ENCODE data around the gene LUC7L3.
A peak's percentile ranks its signal among the peaks of the same experiment; 100 is the strongest.

LUC7L3 gene

GRCh38 chr17:50763716-50764475, 44.5 kb downstream of the LUC7L3 start:
- DNase-seq = no peak

- no peak for DNase-seq
Measured at GRCh38 chr17:50764734-50765149, 45.3 kb downstream of the LUC7L3 start.

GRCh38 chr17:50765454-50766221, 46.2 kb downstream of the LUC7L3 start:
- no peak for DNase-seq

- no peak for DNase-seq
Measured at GRCh38 chr17:50766222-50767023, 47.0 kb downstream of the LUC7L3 start.

GRCh38 chr17:50767030-50767429, 47.6 kb downstream of the LUC7L3 start:
- no peak for DNase-seq

- DNase-seq = no peak
Measured at GRCh38 chr17:50767446-50767845, 48.0 kb downstream of the LUC7L3 start, which contains the start of gene ANKRD40CL. ANKRD40CL (minus strand) TSS chr17:50767518; CDS start chr17:50766913, 605 bp downstream.

GRCh38 chr17:50768346-50768761, 49.0 kb downstream of the LUC7L3 start:
- DNase-seq = no peak

- no peak for DNase-seq
Measured at GRCh38 chr17:50769884-50770283, 50.5 kb downstream of the LUC7L3 start.

GRCh38 chr17:50770346-50770745, 50.9 kb downstream of the LUC7L3 start:
- DNase-seq = no peak

- DNase-seq = no peak
Measured at GRCh38 chr17:50771991-50772785, 52.8 kb downstream of the LUC7L3 start.

- DNase-seq = no peak
Measured at GRCh38 chr17:50774225-50774803, 54.9 kb downstream of the LUC7L3 start.

- no peak for DNase-seq
Measured at GRCh38 chr17:50775926-50776325, 56.5 kb downstream of the LUC7L3 start.

GRCh38 chr17:50778471-50778870, 59.1 kb downstream of the LUC7L3 start:
- no peak for DNase-seq

- no peak for DNase-seq
Measured at GRCh38 chr17:50778988-50779387, 59.6 kb downstream of the LUC7L3 start.

GRCh38 chr17:50779747-50780353, 60.4 kb downstream of the LUC7L3 start:
- no peak for DNase-seq

- DNase-seq = no peak
Measured at GRCh38 chr17:50781167-50781566, 61.8 kb downstream of the LUC7L3 start.

GRCh38 chr17:50783193-50783660, 63.8 kb downstream of the LUC7L3 start:
- DNase-seq = peak; percentile 79

- no peak for DNase-seq
Measured at GRCh38 chr17:50783905-50784304, 64.5 kb downstream of the LUC7L3 start.

GRCh38 chr17:50785126-50785525, 65.7 kb downstream of the LUC7L3 start:
- DNase-seq = no peak

- DNase-seq = no peak
Measured at GRCh38 chr17:50785946-50786570, 66.7 kb downstream of the LUC7L3 start.

GRCh38 chr17:50787106-50787505, 67.7 kb downstream of the LUC7L3 start:
- DNase-seq = no peak
